Right renal pelvis (tissue), 4 donors: ENCODE measurements around the gene CDC20. TPM values are rescaled to one million over a fixed set of nuclear protein-coding genes. Genes with fewer than 3 reads are reported as not detected.

Experiments
- polyA plus RNA-seq, 4 donors: library from polyadenylated mRNA; unstranded; fragments of 120-200 nt; gene quantifications; one replicate each; pipeline ENCODE4 v1.2.1, GENCODE V29; 2013; ENCODE audit not compliant: insufficient read length in 4 of 4

The CDC20 gene
- polyA plus RNA-seq, 4 donors, result 35.9 to 42.6 (median 38.4) TPM

Other genes with a start within 250 kb of the CDC20 start
- gene EBNA1BP2, start 186.7 kb upstream of the CDC20 start, polyA plus RNA-seq, result 10 to 100 TPM; 72.7 to 79.2 (median 74.3) TPM
- gene CFAP57, start 186.7 kb upstream of the CDC20 start, polyA plus RNA-seq, result 1 to 10 TPM; 2.9 to 4.1 (median 3.6) TPM
- gene TMEM125, start 89.0 kb upstream of the CDC20 start, polyA plus RNA-seq, result 10 to 100 TPM; 13.4 to 17.1 (median 15.7) TPM
- gene C1orf210, start 73.4 kb upstream of the CDC20 start, polyA plus RNA-seq, result 10 to 100 TPM; 26.2 to 30.6 (median 28.8) TPM
- 10 to 100 TPM; 48.1 to 59.1 (median 54.7) TPM for gene TIE1, start 58.0 kb upstream of the CDC20 start, polyA plus RNA-seq
- under 1 TPM; 0.11 to 0.84 (median 0.50) TPM for gene MPL, start 21.2 kb upstream of the CDC20 start, polyA plus RNA-seq
- gene ELOVL1, start 9.0 kb downstream of the CDC20 start, polyA plus RNA-seq, result 10 to 100 TPM; 81.0 to 94.4 (median 86.9) TPM
- gene MED8, start 30.8 kb downstream of the CDC20 start, polyA plus RNA-seq, result 10 to 100 TPM; 39.3 to 43.1 (median 41.2) TPM
- 10 to 100 TPM; 17.8 to 22.7 (median 20.2) TPM for gene SZT2, start 30.9 kb downstream of the CDC20 start, polyA plus RNA-seq
- 10 to 100 TPM; 35.1 to 39.1 (median 37.9) TPM for gene HYI, start 95.0 kb downstream of the CDC20 start, polyA plus RNA-seq
- gene PTPRF, start 171.9 kb downstream of the CDC20 start, polyA plus RNA-seq, result 100 to 1,000 TPM; 203 to 222 (median 211) TPM